Uterus (tissue), 4 donors: ENCODE data around the gene MGRN1. TPM values are rescaled to one million over a fixed set of nuclear protein-coding genes. Genes with fewer than 3 reads are reported as not detected.

Experiments
- DNase-seq, 2 donors: peaks; one replicate each; pipeline ENCODE4 v3.0.0-alpha.2; 2019 to 2020
- H3K27ac ChIP-seq, 2 donors: fragments of 200-600 bp; sonication (generic); 1 replicate in 1 of 2; 2 replicates in 1 of 2; pipeline ENCODE4 v1.5.1; 2016 to 2018
- H3K27me3 ChIP-seq, 2 donors: fragments of 200-600 bp; sonication (generic); one replicate each; pipeline ENCODE4 v1.5.1; 2018 to 2019; ENCODE audit warnings: control low read depth in 1 of 2
- H3K36me3 ChIP-seq, 2 donors: fragments of 200-600 bp; sonication (generic); one replicate each; pipeline ENCODE4 v1.5.1; 2019; ENCODE audit warnings: control low read depth in 1 of 2
- H3K4me1 ChIP-seq, 2 donors: fragments of 200-600 bp; sonication (generic); one replicate each; pipeline ENCODE4 v1.5.1; 2018 to 2019; ENCODE audit warnings: control low read depth in 1 of 2
- H3K4me3 ChIP-seq, 2 donors: fragments of 200-600 bp; sonication (generic); 1 replicate in 1 of 2; 2 replicates in 1 of 2; pipeline ENCODE4 v1.5.1; 2018 to 2019; ENCODE audit warnings: mild to moderate bottlenecking in 1 of 2
- H3K9me3 ChIP-seq, 2 donors: fragments of 200-600 bp; sonication (generic); one replicate each; pipeline ENCODE4 v1.5.1; 2019; ENCODE audit warnings: control low read depth in 1 of 2
- CTCF ChIP-seq, 4 experiments: fragments of 200-600 bp in 2 of 4; fragments of 450-650 bp in 2 of 4; sonication (generic) in 2 of 4; IDR thresholded peaks; one replicate each; pipeline ENCODE4 v1.5.1; 2016 to 2019; ENCODE audit warnings: antibody characterized with exemption in 4 of 4, mild to moderate bottlenecking in 2 of 4, moderate library complexity in 1 of 4
- POLR2A ChIP-seq, 2 donors: fragments of 450-650 bp; IDR thresholded peaks; one replicate each; pipeline ENCODE4 v1.6.1; 2016; ENCODE audit warnings: antibody characterized with exemption in 2 of 2, mild to moderate bottlenecking in 1 of 2, moderate library complexity in 1 of 2
- intact Hi-C: fragments of 100-400 bp; cut with DNase I; formaldehyde crosslinking; loops from one replicate; pipeline ENCODE4 v1.15.1; 2023; ENCODE audit warnings: low total_unique reads
- total RNA-seq, 4 donors: library from RNA; depleted of rRNA in 3 of 4; stranded (reverse); fragments of >200 nt in 3 of 4; gene quantifications; one replicate each; pipeline versions ENCODE4 v1.1.0 to v1.2.4, GENCODE V29; 2014 to 2023
- donor health status: DM: yes; HTN: yes; CAD: no.

MGRN1 gene
- total RNA-seq, 4 donors from 2014 or later = 19.0 to 107 (median 68.6) TPM

- no peaks in the 10 kb centered on the region for H3K27me3 ChIP-seq
- no peak overlapping the region for H3K4me3 ChIP-seq
- no peak for DNase-seq
- TF ChIP-seq POLR2A (IDR thresholded peaks at IDR 0.05) (no peak), CTCF (IDR thresholded peaks at IDR 0.05) (no peak)
- H3K36me3 ChIP-seq = no peaks in the 10 kb centered on the region
- no peaks in the 10 kb centered on the region for H3K9me3 ChIP-seq
- intact Hi-C loops = no loop called here
- H3K4me1 ChIP-seq = peaks cover 0 to 12% of the 10 kb centered on the region in 2 donors
- H3K27ac ChIP-seq = no peak overlapping the region
Measured at GRCh38 chr16:4663777-4664465, 39.3 kb downstream of the MGRN1 start.

- H3K9me3 ChIP-seq = no peaks in the 10 kb centered on the region
- H3K27ac ChIP-seq = peak overlapping the region in 1 of 2 donors; percentile 27
- no peak overlapping the region for H3K4me3 ChIP-seq
- peak; percentile 53 to 71 for DNase-seq
- intact Hi-C loops = no loop called here
- peaks cover 0 to 6% of the 10 kb centered on the region in 2 donors for H3K4me1 ChIP-seq
- no peak for TF ChIP-seq POLR2A (IDR thresholded peaks at IDR 0.05)
- TF ChIP-seq CTCF (IDR thresholded peaks at IDR 0.05) = no peak
- H3K36me3 ChIP-seq = no peaks in the 10 kb centered on the region
- no peaks in the 10 kb centered on the region for H3K27me3 ChIP-seq
Measured at GRCh38 chr16:4664538-4665418, 40.2 kb downstream of the MGRN1 start.

- no peaks in the 10 kb centered on the region for H3K4me1 ChIP-seq
- H3K27me3 ChIP-seq = no peaks in the 10 kb centered on the region
- TF ChIP-seq POLR2A (IDR thresholded peaks at IDR 0.05) (no peak), CTCF (IDR thresholded peaks at IDR 0.05) (no peak)
- no peaks in the 10 kb centered on the region for H3K9me3 ChIP-seq
- no peak for DNase-seq
- intact Hi-C loops = no loop called here
- H3K27ac ChIP-seq = no peak overlapping the region
- no peak overlapping the region for H3K4me3 ChIP-seq
- H3K36me3 ChIP-seq = no peaks in the 10 kb centered on the region
Measured at GRCh38 chr16:4666537-4667202, 42.0 kb downstream of the MGRN1 start.

- no peak overlapping the region for H3K4me3 ChIP-seq
- no peaks in the 10 kb centered on the region for H3K27me3 ChIP-seq
- no peaks in the 10 kb centered on the region for H3K9me3 ChIP-seq
- H3K4me1 ChIP-seq = no peaks in the 10 kb centered on the region
- no peak for TF ChIP-seq CTCF (IDR thresholded peaks at IDR 0.05)
- no peak for TF ChIP-seq POLR2A (IDR thresholded peaks at IDR 0.05)
- H3K36me3 ChIP-seq = no peaks in the 10 kb centered on the region
- H3K27ac ChIP-seq = no peak overlapping the region
- intact Hi-C loops = no loop called here
- no peak for DNase-seq
Measured at GRCh38 chr16:4667203-4667963, 42.8 kb downstream of the MGRN1 start.
